ENCODE measurements around the gene LYST.

Gene LYST

DNA sequence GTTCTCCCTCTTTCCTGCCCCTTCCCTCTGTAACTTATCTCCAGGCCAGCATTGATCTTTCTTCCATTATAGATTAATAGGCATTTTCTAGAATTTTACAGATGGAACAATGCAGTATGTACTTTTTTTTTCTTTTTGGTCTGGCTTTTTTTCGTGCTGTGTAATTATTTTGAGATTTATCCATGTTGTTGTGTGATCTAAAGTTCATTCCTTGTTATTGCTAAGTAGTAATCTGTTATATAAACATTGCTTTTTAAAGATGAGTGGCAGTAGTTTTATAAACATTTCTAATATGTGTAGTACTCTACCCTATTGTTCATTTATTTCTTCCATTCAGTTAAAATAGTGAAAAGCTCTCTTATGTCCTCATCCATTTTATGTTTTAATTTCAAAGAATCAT lies 5.9 kb downstream of the LYST start:
- H3K4me3 ChIP-seq (ENCODE audit: low read depth, low read length): no peak overlapping the region
- TF ChIP-seq, protein P1, sequence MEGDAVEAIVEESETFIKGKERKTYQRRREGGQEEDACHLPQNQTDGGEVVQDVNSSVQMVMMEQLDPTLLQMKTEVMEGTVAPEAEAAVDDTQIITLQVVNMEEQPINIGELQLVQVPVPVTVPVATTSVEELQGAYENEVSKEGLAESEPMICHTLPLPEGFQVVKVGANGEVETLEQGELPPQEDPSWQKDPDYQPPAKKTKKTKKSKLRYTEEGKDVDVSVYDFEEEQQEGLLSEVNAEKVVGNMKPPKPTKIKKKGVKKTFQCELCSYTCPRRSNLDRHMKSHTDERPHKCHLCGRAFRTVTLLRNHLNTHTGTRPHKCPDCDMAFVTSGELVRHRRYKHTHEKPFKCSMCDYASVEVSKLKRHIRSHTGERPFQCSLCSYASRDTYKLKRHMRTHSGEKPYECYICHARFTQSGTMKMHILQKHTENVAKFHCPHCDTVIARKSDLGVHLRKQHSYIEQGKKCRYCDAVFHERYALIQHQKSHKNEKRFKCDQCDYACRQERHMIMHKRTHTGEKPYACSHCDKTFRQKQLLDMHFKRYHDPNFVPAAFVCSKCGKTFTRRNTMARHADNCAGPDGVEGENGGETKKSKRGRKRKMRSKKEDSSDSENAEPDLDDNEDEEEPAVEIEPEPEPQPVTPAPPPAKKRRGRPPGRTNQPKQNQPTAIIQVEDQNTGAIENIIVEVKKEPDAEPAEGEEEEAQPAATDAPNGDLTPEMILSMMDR (IDR thresholded peaks at IDR 0.05; ENCODE audit: insufficient read depth, low read depth, low read length, missing control alignments): no peak
- DNase-seq (ENCODE audit: low read depth): no peak

DNA sequence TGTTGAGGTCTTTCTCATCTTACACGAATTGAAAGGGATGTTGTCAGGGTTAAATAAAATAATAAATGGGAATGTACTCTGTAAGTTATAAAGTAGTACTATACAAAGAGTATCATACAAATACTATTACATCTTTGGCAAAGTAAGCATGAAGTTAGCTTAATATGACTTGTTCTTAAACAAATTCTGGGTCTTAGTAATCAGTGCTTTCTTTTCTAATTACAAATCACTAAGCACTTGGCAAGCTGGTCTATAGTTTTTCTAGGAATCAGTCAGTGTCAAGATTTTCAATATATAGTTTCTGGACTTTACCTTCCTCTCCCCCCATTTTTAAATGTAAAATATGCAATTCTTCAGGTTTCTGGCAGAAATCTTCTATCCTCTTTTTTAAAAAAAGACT lies 6.9 kb downstream of the LYST start:
- no peak overlapping the region for H3K4me3 ChIP-seq (ENCODE audit: low read depth, low read length)
- TF ChIP-seq, protein P1 (IDR thresholded peaks at IDR 0.05; ENCODE audit: insufficient read depth, low read depth, low read length, missing control alignments): no peak
- no peak for DNase-seq (ENCODE audit: low read depth)

DNA sequence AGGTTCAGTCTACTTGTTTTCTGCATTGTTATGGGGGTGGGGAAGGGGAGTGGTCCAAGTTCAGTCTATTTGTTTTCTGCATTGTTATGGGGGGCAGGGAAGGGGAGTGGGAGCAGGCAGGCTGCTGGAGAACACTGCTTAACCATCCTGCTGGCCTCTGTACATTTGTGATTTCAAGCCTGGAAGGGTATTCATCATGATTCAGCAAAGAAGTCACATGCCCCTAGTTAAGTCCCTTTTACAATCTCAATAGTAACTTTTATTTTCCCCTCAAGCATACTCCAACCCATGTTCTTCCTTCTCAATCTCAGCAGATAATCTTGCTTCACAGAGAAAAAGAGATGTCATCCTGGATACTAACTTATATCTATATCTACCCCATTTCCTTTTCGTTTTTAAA lies 7.9 kb downstream of the LYST start:
- TF ChIP-seq, protein P1 (IDR thresholded peaks at IDR 0.05; ENCODE audit: insufficient read depth, low read depth, low read length, missing control alignments): no peak
- DNase-seq (ENCODE audit: low read depth): no peak
- H3K4me3 ChIP-seq (ENCODE audit: low read depth, low read length): no peak overlapping the region

DNA sequence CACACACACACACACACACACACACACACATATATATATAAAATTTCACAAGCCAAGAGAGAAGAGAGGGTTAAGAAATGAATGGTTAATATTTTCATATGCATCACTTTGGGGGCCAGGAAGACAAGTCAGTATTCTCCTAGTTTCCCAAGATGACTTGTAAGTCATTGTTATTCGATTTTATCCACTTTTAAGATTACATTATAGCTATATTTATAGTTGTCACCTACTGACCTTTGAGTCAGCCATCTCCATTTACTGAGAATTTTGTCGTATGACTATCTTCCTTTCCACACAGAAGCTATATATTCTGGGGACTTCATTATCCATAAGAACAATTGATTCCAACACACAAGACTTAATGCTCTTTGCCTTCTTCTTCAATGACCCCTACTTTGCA lies 8.9 kb downstream of the LYST start:
- TF ChIP-seq, protein P1 (IDR thresholded peaks at IDR 0.05; ENCODE audit: insufficient read depth, low read depth, low read length, missing control alignments): no peak
- no peak for DNase-seq (ENCODE audit: low read depth)
- H3K4me3 ChIP-seq (ENCODE audit: low read depth, low read length): no peak overlapping the region

DNA sequence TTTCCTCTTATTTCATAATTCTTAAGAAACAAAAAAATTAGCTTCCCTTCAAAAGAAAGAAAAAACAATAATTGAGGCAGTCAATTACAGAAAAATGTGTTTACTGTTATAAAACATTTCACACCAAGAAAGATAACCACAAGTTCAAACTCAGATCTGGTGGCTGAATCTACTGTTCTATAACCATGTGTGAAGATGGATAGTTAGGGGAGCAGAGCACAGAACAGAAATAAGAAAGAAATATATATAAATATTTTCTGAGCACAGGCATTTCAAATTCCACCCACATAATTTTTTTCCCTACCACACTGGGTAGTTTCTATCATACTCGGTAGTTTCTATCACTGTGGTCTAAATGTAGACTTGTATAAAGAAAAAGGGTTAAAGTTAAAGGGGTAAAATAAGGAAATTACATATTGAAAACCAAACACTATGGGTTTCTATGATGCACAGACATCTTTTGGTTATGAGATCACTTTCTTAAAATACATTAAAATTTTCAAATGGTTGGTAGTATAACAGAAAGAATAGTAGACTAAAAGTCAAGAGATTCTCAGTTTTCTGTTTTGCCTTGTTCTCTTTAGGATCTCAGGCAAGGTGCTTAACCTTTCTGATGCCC lies 10.8 kb downstream of the LYST start:
- peak; percentile 27 for DNase-seq (ENCODE audit: low read depth)
- TF ChIP-seq, protein P1 (IDR thresholded peaks at IDR 0.05; ENCODE audit: insufficient read depth, low read depth, low read length, missing control alignments): no peak
- no peak overlapping the region for H3K4me3 ChIP-seq (ENCODE audit: low read depth, low read length)

DNA sequence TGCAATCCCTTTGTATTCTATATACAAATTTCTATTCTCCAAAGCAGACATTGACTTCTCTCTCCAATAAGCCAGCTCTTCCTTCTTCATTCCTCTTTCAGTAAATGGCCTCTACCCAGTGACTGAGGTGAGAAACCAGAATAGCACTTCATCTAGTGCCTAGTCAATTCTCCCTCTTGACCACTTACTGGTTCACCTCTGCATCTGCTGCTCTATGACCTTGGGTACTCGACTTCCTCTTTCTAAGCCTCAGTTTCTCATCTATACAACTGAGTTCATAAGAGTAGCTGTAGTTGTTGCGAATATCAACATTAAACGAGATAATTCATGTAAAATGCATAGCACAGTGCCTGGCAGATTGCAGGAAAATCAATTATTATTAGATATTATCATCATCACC lies 12.4 kb downstream of the LYST start:
- no peak for DNase-seq (ENCODE audit: low read depth)
- no peak overlapping the region for H3K4me3 ChIP-seq (ENCODE audit: low read depth, low read length)
- TF ChIP-seq, protein P1 (IDR thresholded peaks at IDR 0.05; ENCODE audit: insufficient read depth, low read depth, low read length, missing control alignments): no peak

DNA sequence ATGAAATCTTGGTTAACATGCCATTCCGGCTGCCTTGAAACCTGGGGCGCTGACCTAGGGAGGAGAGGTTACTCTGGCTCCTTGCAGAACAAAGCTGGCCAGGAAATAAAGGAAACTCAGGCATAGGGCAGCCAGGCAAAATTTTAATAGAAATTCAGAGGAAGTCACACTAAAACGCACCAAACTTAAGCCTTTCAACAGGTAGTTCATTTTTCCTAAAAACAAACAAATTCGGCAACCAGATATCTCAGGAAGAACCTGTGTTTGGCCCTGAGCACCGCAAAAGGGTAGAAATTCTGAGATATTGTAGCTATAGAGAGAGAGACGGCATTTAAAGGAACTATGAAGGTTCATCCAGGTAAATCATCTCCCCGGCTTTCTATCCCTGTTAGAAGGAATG lies 13.1 kb downstream of the LYST start:
- TF ChIP-seq, protein P1 (IDR thresholded peaks at IDR 0.05; ENCODE audit: insufficient read depth, low read depth, low read length, missing control alignments): no peak
- H3K4me3 ChIP-seq (ENCODE audit: low read depth, low read length): no peak overlapping the region
- DNase-seq (ENCODE audit: low read depth): no peak
